GM21786 (cell line): Measurements from ENCODE around the gene CLPTM1L.
"Not testable (repeated sequence)": the region's sequence is repeated elsewhere in the genome, so short reads cannot be mapped to it uniquely, and the experiment has no call there.

Source experiments
- ATAC-seq: cut with Tn5 transposase; IDR thresholded peaks from one replicate; pipeline ENCODE4 v1.9.1; 2021; ENCODE audit not compliant: unreplicated experiment

CLPTM1L gene

GRCh38 chr5:1342711-1343110 lies 2.2 kb downstream of the CLPTM1L start:
- not testable (repeated sequence) for ATAC-seq

- ATAC-seq, result no peak
Observed at GRCh38 chr5:1342268-1342667, 2.6 kb downstream of the CLPTM1L start.

- ATAC-seq, result no peak
Observed at GRCh38 chr5:1341863-1342262, 3.0 kb downstream of the CLPTM1L start.

GRCh38 chr5:1339818-1340210 lies 5.1 kb downstream of the CLPTM1L start:
- ATAC-seq, result not testable (repeated sequence)

- not testable (repeated sequence) for ATAC-seq
Observed at GRCh38 chr5:1339139-1339817, 5.6 kb downstream of the CLPTM1L start.

- ATAC-seq, result no peak
Observed at GRCh38 chr5:1338506-1339070, 6.3 kb downstream of the CLPTM1L start.

GRCh38 chr5:1338196-1338490 lies 6.8 kb downstream of the CLPTM1L start:
- ATAC-seq, result no peak

GRCh38 chr5:1337489-1338195 lies 7.3 kb downstream of the CLPTM1L start:
- ATAC-seq, result no peak

- ATAC-seq, result no peak
Observed at GRCh38 chr5:1336749-1337488, 8.0 kb downstream of the CLPTM1L start.

GRCh38 chr5:1336106-1336561 lies 8.8 kb downstream of the CLPTM1L start:
- ATAC-seq, result no peak

GRCh38 chr5:1335540-1336095 lies 9.3 kb downstream of the CLPTM1L start:
- ATAC-seq, result no peak

- ATAC-seq, result no peak
Observed at GRCh38 chr5:1334831-1335539, 9.9 kb downstream of the CLPTM1L start.

GRCh38 chr5:1333986-1334385 lies 10.9 kb downstream of the CLPTM1L start:
- no peak for ATAC-seq

- ATAC-seq, result not testable (repeated sequence)
Observed at GRCh38 chr5:1333286-1333685, 11.6 kb downstream of the CLPTM1L start.

GRCh38 chr5:1332461-1333001 lies 12.4 kb downstream of the CLPTM1L start:
- ATAC-seq, result no peak

GRCh38 chr5:1331861-1332405 lies 13.0 kb downstream of the CLPTM1L start:
- no peak for ATAC-seq

GRCh38 chr5:1330847-1331831 lies 13.8 kb downstream of the CLPTM1L start:
- no peak for ATAC-seq

- ATAC-seq, result no peak
Observed at GRCh38 chr5:1330146-1330846, 14.6 kb downstream of the CLPTM1L start.
